GM19397 (cell line): Measurements from ENCODE around the gene ARHGAP18.
"Not testable (repeated sequence)": the region's sequence is repeated elsewhere in the genome, so short reads cannot be mapped to it uniquely, and the experiment has no call there.

Experiments
- ATAC-seq: cut with Tn5 transposase; IDR thresholded peaks from one replicate; pipeline ENCODE4 v1.9.1; 2021; ENCODE audit warnings: mild to moderate bottlenecking, moderate library complexity; ENCODE audit not compliant: unreplicated experiment

Gene ARHGAP18

GRCh38 chr6:129597023-129597713 is 112.8 kb downstream of the ARHGAP18 start:
- ATAC-seq, result no peak

- no peak for ATAC-seq
These were observed 113.5 kb downstream of the ARHGAP18 start for GRCh38 chr6:129596522-129596921.

- no peak for ATAC-seq
These were observed 116.8 kb downstream of the ARHGAP18 start for GRCh38 chr6:129593233-129593564.

GRCh38 chr6:129592516-129593232 is 117.3 kb downstream of the ARHGAP18 start:
- ATAC-seq, result no peak

GRCh38 chr6:129590408-129591022 is 119.5 kb downstream of the ARHGAP18 start:
- no peak for ATAC-seq

- ATAC-seq, result no peak
These were observed 123.2 kb downstream of the ARHGAP18 start for GRCh38 chr6:129586815-129587214.

- no peak for ATAC-seq
These were observed 126.1 kb downstream of the ARHGAP18 start for GRCh38 chr6:129583866-129584265.

GRCh38 chr6:129578315-129578714 is 131.7 kb downstream of the ARHGAP18 start:
- ATAC-seq, result no peak

GRCh38 chr6:129577691-129578090 is 132.3 kb downstream of the ARHGAP18 start:
- no peak for ATAC-seq

- no peak for ATAC-seq
These were observed 133.5 kb downstream of the ARHGAP18 start for GRCh38 chr6:129576456-129576855.

GRCh38 chr6:129575378-129576118 is 134.4 kb downstream of the ARHGAP18 start:
- ATAC-seq, result no peak

GRCh38 chr6:129574605-129575004 is 135.4 kb downstream of the ARHGAP18 start:
- ATAC-seq, result not testable (repeated sequence)

GRCh38 chr6:129570929-129571328 is 139.0 kb downstream of the ARHGAP18 start:
- not testable (repeated sequence) for ATAC-seq

GRCh38 chr6:129568015-129568414 is 142.0 kb downstream of the ARHGAP18 start:
- no peak for ATAC-seq

GRCh38 chr6:129567374-129567773 is 142.6 kb downstream of the ARHGAP18 start:
- no peak for ATAC-seq

- no peak for ATAC-seq
These were observed 144.2 kb downstream of the ARHGAP18 start for GRCh38 chr6:129565811-129566210.

- no peak for ATAC-seq
These were observed 144.6 kb downstream of the ARHGAP18 start for GRCh38 chr6:129565366-129565765.

- ATAC-seq, result no peak
These were observed 151.7 kb downstream of the ARHGAP18 start for GRCh38 chr6:129558248-129558647.

- no peak for ATAC-seq
These were observed 154.7 kb downstream of the ARHGAP18 start for GRCh38 chr6:129555206-129555832.

GRCh38 chr6:129552413-129552812 is 157.6 kb downstream of the ARHGAP18 start:
- no peak for ATAC-seq

- no peak for ATAC-seq
These were observed 158.5 kb downstream of the ARHGAP18 start for GRCh38 chr6:129551486-129551885.
